ENCODE measurements around the gene PPFIBP2. TPM values are rescaled to one million over a fixed set of nuclear protein-coding genes. Genes with fewer than 3 reads are reported as not detected.

PPFIBP2 gene
- total RNA-seq, 2 experiments from 2014 or later: 18.6 to 18.7 TPM

- Mint-ChIP-seq H3K4me1 (peaks cover 5% of the 10 kb centered on the region), H3K9me3 (no peaks in the 10 kb centered on the region), H3K27ac (no peak overlapping the region), H3K27me3 (no peaks in the 10 kb centered on the region), H3K36me3 (peaks cover 8% of the 10 kb centered on the region), H3K4me3 (no peak overlapping the region)
- no peak for DNase-seq
Observed at GRCh38 chr11:7597620-7598019, 83.8 kb downstream of the PPFIBP2 start.

GRCh38 chr11:7599209-7599608, 85.4 kb downstream of the PPFIBP2 start:
- no peaks in the 10 kb centered on the region for H3K9me3 Mint-ChIP-seq
- DNase-seq: no peak
- H3K4me3 Mint-ChIP-seq: no peak overlapping the region
- H3K4me1 Mint-ChIP-seq: no peaks in the 10 kb centered on the region
- H3K27ac Mint-ChIP-seq: no peak overlapping the region
- H3K36me3 Mint-ChIP-seq: peaks cover 4% of the 10 kb centered on the region
- no peaks in the 10 kb centered on the region for H3K27me3 Mint-ChIP-seq

- Mint-ChIP-seq H3K27ac (no peak overlapping the region), H3K4me3 (no peak overlapping the region), H3K27me3 (no peaks in the 10 kb centered on the region)
Observed at GRCh38 chr11:7600205-7600775, 86.5 kb downstream of the PPFIBP2 start.

GRCh38 chr11:7603031-7603781, 89.4 kb downstream of the PPFIBP2 start:
- Mint-ChIP-seq H3K36me3 (no peaks in the 10 kb centered on the region), H3K4me3 (no peak overlapping the region), H3K27me3 (no peaks in the 10 kb centered on the region), H3K9me3 (no peaks in the 10 kb centered on the region), H3K27ac (no peak overlapping the region), H3K4me1 (no peaks in the 10 kb centered on the region)
- DNase-seq: no peak

More at GRCh38 chr11:7600205-7600775, 86.5 kb downstream of the PPFIBP2 start:
- Mint-ChIP-seq H3K4me1 (no peaks in the 10 kb centered on the region), H3K9me3 (no peaks in the 10 kb centered on the region), H3K36me3 (peaks cover 4% of the 10 kb centered on the region)
- no peak for DNase-seq

GRCh38 chr11:7604331-7604955, 90.6 kb downstream of the PPFIBP2 start:
- H3K27me3 Mint-ChIP-seq: no peaks in the 10 kb centered on the region
- no peak for DNase-seq
- no peaks in the 10 kb centered on the region for H3K36me3 Mint-ChIP-seq
- no peak overlapping the region for H3K27ac Mint-ChIP-seq
- no peaks in the 10 kb centered on the region for H3K4me1 Mint-ChIP-seq
- H3K9me3 Mint-ChIP-seq: no peaks in the 10 kb centered on the region
- no peak overlapping the region for H3K4me3 Mint-ChIP-seq

- Mint-ChIP-seq H3K4me1 (no peaks in the 10 kb centered on the region), H3K27ac (no peak overlapping the region), H3K36me3 (no peaks in the 10 kb centered on the region), H3K9me3 (no peaks in the 10 kb centered on the region), H3K4me3 (no peak overlapping the region), H3K27me3 (no peaks in the 10 kb centered on the region)
- DNase-seq: no peak
Observed at GRCh38 chr11:7605186-7605943, 91.6 kb downstream of the PPFIBP2 start.

- DNase-seq: no peak
- Mint-ChIP-seq H3K4me3 (no peak overlapping the region), H3K27me3 (no peaks in the 10 kb centered on the region), H3K4me1 (no peaks in the 10 kb centered on the region), H3K27ac (no peak overlapping the region), H3K9me3 (no peaks in the 10 kb centered on the region), H3K36me3 (peaks cover 2% of the 10 kb centered on the region)
Observed at GRCh38 chr11:7606496-7606895, 92.7 kb downstream of the PPFIBP2 start.

GRCh38 chr11:7609015-7609414, 95.2 kb downstream of the PPFIBP2 start:
- no peaks in the 10 kb centered on the region for H3K4me1 Mint-ChIP-seq

GRCh38 chr11:7609521-7609920, 95.7 kb downstream of the PPFIBP2 start:
- DNase-seq: no peak
- peaks cover 2% of the 10 kb centered on the region for H3K36me3 Mint-ChIP-seq
- no peaks in the 10 kb centered on the region for H3K9me3 Mint-ChIP-seq
- H3K4me3 Mint-ChIP-seq: no peak overlapping the region
- H3K27ac Mint-ChIP-seq: no peak overlapping the region
- no peaks in the 10 kb centered on the region for H3K4me1 Mint-ChIP-seq
- no peaks in the 10 kb centered on the region for H3K27me3 Mint-ChIP-seq

More at GRCh38 chr11:7609015-7609414, 95.2 kb downstream of the PPFIBP2 start:
- no peak for DNase-seq
- Mint-ChIP-seq H3K36me3 (peaks cover 2% of the 10 kb centered on the region), H3K4me3 (no peak overlapping the region), H3K9me3 (no peaks in the 10 kb centered on the region), H3K27ac (no peak overlapping the region), H3K27me3 (no peaks in the 10 kb centered on the region)

- H3K36me3 Mint-ChIP-seq: peaks cover 2% of the 10 kb centered on the region
- H3K4me1 Mint-ChIP-seq: no peaks in the 10 kb centered on the region
- H3K27me3 Mint-ChIP-seq: no peaks in the 10 kb centered on the region
- no peak overlapping the region for H3K27ac Mint-ChIP-seq
- no peak for DNase-seq
- H3K9me3 Mint-ChIP-seq: no peaks in the 10 kb centered on the region
- no peak overlapping the region for H3K4me3 Mint-ChIP-seq
Observed at GRCh38 chr11:7610393-7610792, 96.6 kb downstream of the PPFIBP2 start.

- Mint-ChIP-seq H3K27ac (no peak overlapping the region), H3K4me1 (no peaks in the 10 kb centered on the region), H3K36me3 (peaks cover 2% of the 10 kb centered on the region), H3K9me3 (no peaks in the 10 kb centered on the region), H3K27me3 (no peaks in the 10 kb centered on the region), H3K4me3 (no peak overlapping the region)
- no peak for DNase-seq
Observed at GRCh38 chr11:7611411-7611810, 97.6 kb downstream of the PPFIBP2 start.

- H3K36me3 Mint-ChIP-seq: peaks cover 5% of the 10 kb centered on the region
- no peak overlapping the region for H3K27ac Mint-ChIP-seq
- no peaks in the 10 kb centered on the region for H3K4me1 Mint-ChIP-seq
- no peak for DNase-seq
- H3K4me3 Mint-ChIP-seq: no peak overlapping the region
- no peaks in the 10 kb centered on the region for H3K9me3 Mint-ChIP-seq
- no peaks in the 10 kb centered on the region for H3K27me3 Mint-ChIP-seq
Observed at GRCh38 chr11:7612056-7612660, 98.4 kb downstream of the PPFIBP2 start.

GRCh38 chr11:7612661-7613393, 99.0 kb downstream of the PPFIBP2 start:
- Mint-ChIP-seq H3K27me3 (no peaks in the 10 kb centered on the region), H3K36me3 (peaks cover 5% of the 10 kb centered on the region), H3K4me1 (no peaks in the 10 kb centered on the region), H3K27ac (no peak overlapping the region), H3K9me3 (no peaks in the 10 kb centered on the region), H3K4me3 (no peak overlapping the region)
- no peak for DNase-seq

- H3K27me3 Mint-ChIP-seq: no peaks in the 10 kb centered on the region
- H3K27ac Mint-ChIP-seq: no peak overlapping the region
- H3K4me3 Mint-ChIP-seq: no peak overlapping the region
- H3K36me3 Mint-ChIP-seq: peaks cover 5% of the 10 kb centered on the region
- H3K9me3 Mint-ChIP-seq: no peaks in the 10 kb centered on the region
- H3K4me1 Mint-ChIP-seq: no peaks in the 10 kb centered on the region
- DNase-seq: no peak
Observed at GRCh38 chr11:7613394-7613720, 99.6 kb downstream of the PPFIBP2 start.
